ENCODE measurements around the gene MCUR1.
A peak's percentile ranks its signal among the peaks of the same experiment; 100 is the strongest.
"Not testable (repeated sequence)": the region's sequence is repeated elsewhere in the genome, so short reads cannot be mapped to it uniquely, and the experiment has no call there.

Gene MCUR1, protein sequence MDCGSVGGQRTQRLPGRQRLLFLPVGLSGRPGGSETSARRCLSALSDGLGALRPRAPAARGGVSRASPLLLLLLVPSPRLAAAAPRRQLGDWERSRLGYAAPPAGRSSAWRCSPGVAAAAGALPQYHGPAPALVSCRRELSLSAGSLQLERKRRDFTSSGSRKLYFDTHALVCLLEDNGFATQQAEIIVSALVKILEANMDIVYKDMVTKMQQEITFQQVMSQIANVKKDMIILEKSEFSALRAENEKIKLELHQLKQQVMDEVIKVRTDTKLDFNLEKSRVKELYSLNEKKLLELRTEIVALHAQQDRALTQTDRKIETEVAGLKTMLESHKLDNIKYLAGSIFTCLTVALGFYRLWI

GRCh38 chr6:13814176-13814937 is at the start of gene MCUR1:
Gene MCUR1 (minus strand): TSS chr6:13814557. CDS start chr6:13814429, 128 bp downstream.
- Histone ChIP-seq H3K27ac (ENCODE audit: low read depth, low read length) (peak within 1 kb of the TSS; percentile 88), H3K4me1 (ENCODE audit: control insufficient read depth, insufficient read depth, low read length) (peaks cover 14% of the 10 kb centered on the region), H3K9ac (ENCODE audit: low read length) (peak within 1 kb of the TSS; percentile 72), H3K4me3 (ENCODE audit: low read length) (peak within 1 kb of the TSS; percentile 75), H3K27me3 (ENCODE audit: control insufficient read depth, insufficient read depth, low read length) (no peaks in the 10 kb centered on the region), H3K36me3 (ENCODE audit: control insufficient read depth, insufficient read depth, low read length) (no peaks in the 10 kb centered on the region)

GRCh38 chr6:13863699-13864155 is 49.4 kb upstream of the MCUR1 start:
- no peaks in the 10 kb centered on the region for H3K36me3 ChIP-seq (ENCODE audit: control insufficient read depth, insufficient read depth, low read length)
- H3K9ac ChIP-seq (ENCODE audit: low read length): no peak overlapping the region
- no peaks in the 10 kb centered on the region for H3K4me1 ChIP-seq (ENCODE audit: control insufficient read depth, insufficient read depth, low read length)
- peaks cover 10% of the 10 kb centered on the region for H3K27me3 ChIP-seq (ENCODE audit: control insufficient read depth, insufficient read depth, low read length)
- H3K27ac ChIP-seq (ENCODE audit: low read depth, low read length): no peak overlapping the region
- no peak overlapping the region for H3K4me3 ChIP-seq (ENCODE audit: low read length)

- H3K27ac ChIP-seq (ENCODE audit: low read depth, low read length); H3K36me3 ChIP-seq (ENCODE audit: control insufficient read depth, insufficient read depth, low read length); H3K4me3 ChIP-seq (ENCODE audit: low read length); H3K9ac ChIP-seq (ENCODE audit: low read length); H3K4me1 ChIP-seq (ENCODE audit: control insufficient read depth, insufficient read depth, low read length): not testable (repeated sequence)
- H3K27me3 ChIP-seq (ENCODE audit: control insufficient read depth, insufficient read depth, low read length): peaks cover 10% of the 10 kb centered on the region
These were observed 46.3 kb upstream of the MCUR1 start for GRCh38 chr6:13860556-13861185.

- no peak overlapping the region for H3K27ac ChIP-seq (ENCODE audit: low read depth, low read length)
- H3K27me3 ChIP-seq (ENCODE audit: control insufficient read depth, insufficient read depth, low read length): peaks cover 10% of the 10 kb centered on the region
- peak overlapping the region; percentile 41 for H3K4me3 ChIP-seq (ENCODE audit: low read length)
- no peak overlapping the region for H3K9ac ChIP-seq (ENCODE audit: low read length)
- H3K4me1 ChIP-seq (ENCODE audit: control insufficient read depth, insufficient read depth, low read length): no peaks in the 10 kb centered on the region
- no peaks in the 10 kb centered on the region for H3K36me3 ChIP-seq (ENCODE audit: control insufficient read depth, insufficient read depth, low read length)
These were observed 45.7 kb upstream of the MCUR1 start for GRCh38 chr6:13859871-13860555.

GRCh38 chr6:13854716-13855250 is 40.4 kb upstream of the MCUR1 start:
- Histone ChIP-seq H3K4me1 (ENCODE audit: control insufficient read depth, insufficient read depth, low read length) (no peaks in the 10 kb centered on the region), H3K27ac (ENCODE audit: low read depth, low read length) (no peak overlapping the region)

DNA sequence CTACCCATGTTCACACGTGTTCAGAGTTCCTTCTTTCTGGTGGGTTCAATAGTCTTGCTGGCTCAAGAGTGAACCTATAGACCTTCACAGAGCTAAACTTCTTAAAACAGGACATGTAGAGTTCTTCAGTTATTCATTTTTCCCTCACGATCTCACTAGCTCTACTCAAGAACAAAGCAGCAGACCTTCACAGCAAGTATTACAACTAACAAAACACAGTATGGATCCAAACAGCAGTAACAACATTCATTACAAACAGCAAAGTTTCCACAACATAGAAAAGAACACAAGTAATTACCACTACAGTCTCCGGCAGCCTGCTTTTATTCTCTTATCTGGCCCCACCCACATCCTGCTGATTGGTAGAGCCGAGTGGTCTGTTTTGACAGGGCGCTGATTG is 39.5 kb upstream of the MCUR1 start:
- Histone ChIP-seq H3K36me3 (ENCODE audit: control insufficient read depth, insufficient read depth, low read length) (no peaks in the 10 kb centered on the region), H3K4me1 (ENCODE audit: control insufficient read depth, insufficient read depth, low read length) (peaks cover 2% of the 10 kb centered on the region), H3K27me3 (ENCODE audit: control insufficient read depth, insufficient read depth, low read length) (no peaks in the 10 kb centered on the region), H3K9ac (ENCODE audit: low read length) (no peak overlapping the region), H3K4me3 (ENCODE audit: low read length) (no peak overlapping the region), H3K27ac (ENCODE audit: low read depth, low read length) (no peak overlapping the region)

More at GRCh38 chr6:13854716-13855250, 40.4 kb upstream of the MCUR1 start:
- H3K27me3 ChIP-seq (ENCODE audit: control insufficient read depth, insufficient read depth, low read length): peaks cover 3% of the 10 kb centered on the region
- H3K9ac ChIP-seq (ENCODE audit: low read length): no peak overlapping the region
- no peak overlapping the region for H3K4me3 ChIP-seq (ENCODE audit: low read length)
- no peaks in the 10 kb centered on the region for H3K36me3 ChIP-seq (ENCODE audit: control insufficient read depth, insufficient read depth, low read length)

DNA sequence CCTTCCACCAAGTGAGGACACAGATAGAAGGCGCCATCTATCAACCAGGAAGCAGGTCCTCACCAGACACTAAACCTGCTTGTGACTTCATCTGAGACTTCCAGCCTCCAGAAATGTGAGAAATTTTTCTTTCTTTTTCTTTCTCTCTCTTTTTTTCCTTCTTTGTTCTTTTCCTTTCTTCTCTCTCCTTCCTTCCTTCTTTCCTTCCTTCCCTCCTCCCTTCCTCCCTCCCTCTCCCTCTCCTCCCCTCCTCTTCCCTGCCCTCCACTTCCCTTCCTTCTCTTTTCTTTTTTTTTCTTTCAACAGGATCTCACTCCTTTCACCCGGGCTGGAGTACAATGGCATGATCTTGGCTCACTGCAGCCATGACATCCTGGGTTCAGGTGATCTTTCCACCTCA is 37.4 kb upstream of the MCUR1 start:
- H3K36me3 ChIP-seq (ENCODE audit: control insufficient read depth, insufficient read depth, low read length): no peaks in the 10 kb centered on the region
- H3K4me1 ChIP-seq (ENCODE audit: control insufficient read depth, insufficient read depth, low read length): peaks cover 6% of the 10 kb centered on the region
- H3K27ac ChIP-seq (ENCODE audit: low read depth, low read length): no peak overlapping the region
- H3K4me3 ChIP-seq (ENCODE audit: low read length): no peak overlapping the region
- H3K27me3 ChIP-seq (ENCODE audit: control insufficient read depth, insufficient read depth, low read length): no peaks in the 10 kb centered on the region
- H3K9ac ChIP-seq (ENCODE audit: low read length): no peak overlapping the region

- no peak overlapping the region for H3K27ac ChIP-seq (ENCODE audit: low read depth, low read length)
- H3K27me3 ChIP-seq (ENCODE audit: control insufficient read depth, insufficient read depth, low read length): no peaks in the 10 kb centered on the region
- no peak overlapping the region for H3K9ac ChIP-seq (ENCODE audit: low read length)
- no peaks in the 10 kb centered on the region for H3K36me3 ChIP-seq (ENCODE audit: control insufficient read depth, insufficient read depth, low read length)
- no peak overlapping the region for H3K4me3 ChIP-seq (ENCODE audit: low read length)
- peaks cover 6% of the 10 kb centered on the region for H3K4me1 ChIP-seq (ENCODE audit: control insufficient read depth, insufficient read depth, low read length)
These were observed 37.0 kb upstream of the MCUR1 start for GRCh38 chr6:13851330-13851729.

- not testable (repeated sequence) for H3K27me3 ChIP-seq (ENCODE audit: control insufficient read depth, insufficient read depth, low read length); H3K4me1 ChIP-seq (ENCODE audit: control insufficient read depth, insufficient read depth, low read length); H3K9ac ChIP-seq (ENCODE audit: low read length); H3K27ac ChIP-seq (ENCODE audit: low read depth, low read length); H3K36me3 ChIP-seq (ENCODE audit: control insufficient read depth, insufficient read depth, low read length); H3K4me3 ChIP-seq (ENCODE audit: low read length)
These were observed 36.3 kb upstream of the MCUR1 start for GRCh38 chr6:13850690-13851089.

DNA sequence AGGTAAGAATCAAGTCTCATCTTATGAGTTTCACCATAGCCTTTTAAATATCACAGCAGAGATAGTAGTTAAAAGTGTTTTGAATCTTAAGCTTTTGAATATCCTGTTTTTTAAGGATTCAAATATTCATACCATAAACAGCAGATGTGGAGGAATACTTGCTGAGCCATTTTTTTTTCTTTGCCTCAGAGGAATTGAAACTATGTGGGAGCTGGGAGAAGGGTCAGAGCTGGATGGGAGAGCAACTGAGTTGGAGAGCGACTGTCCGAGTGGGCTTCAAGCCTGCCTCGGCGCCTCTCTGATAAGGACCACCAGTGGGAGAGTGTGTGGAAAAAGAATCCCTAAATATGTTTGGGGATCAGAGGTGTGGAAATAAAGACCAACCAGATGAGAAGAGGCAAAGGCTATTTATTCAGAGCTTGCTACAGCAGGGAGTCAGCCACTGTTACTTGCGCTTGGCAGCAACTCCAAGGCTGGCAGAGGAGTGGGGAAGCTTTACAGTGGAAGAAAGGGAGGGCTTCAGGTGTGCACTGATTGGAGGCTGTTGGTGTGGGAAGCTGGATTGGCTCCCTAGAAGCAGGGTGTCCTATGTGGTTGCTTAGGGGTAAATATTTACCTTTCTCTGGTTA is 34.3 kb upstream of the MCUR1 start:
- H3K27ac ChIP-seq (ENCODE audit: low read depth, low read length): no peak overlapping the region
- peaks cover 6% of the 10 kb centered on the region for H3K4me1 ChIP-seq (ENCODE audit: control insufficient read depth, insufficient read depth, low read length)
- H3K27me3 ChIP-seq (ENCODE audit: control insufficient read depth, insufficient read depth, low read length): no peaks in the 10 kb centered on the region
- H3K4me3 ChIP-seq (ENCODE audit: low read length): no peak overlapping the region
- H3K9ac ChIP-seq (ENCODE audit: low read length): no peak overlapping the region
- no peaks in the 10 kb centered on the region for H3K36me3 ChIP-seq (ENCODE audit: control insufficient read depth, insufficient read depth, low read length)

- no peak overlapping the region for H3K9ac ChIP-seq (ENCODE audit: low read length)
- H3K4me1 ChIP-seq (ENCODE audit: control insufficient read depth, insufficient read depth, low read length): peaks cover 6% of the 10 kb centered on the region
- H3K36me3 ChIP-seq (ENCODE audit: control insufficient read depth, insufficient read depth, low read length): no peaks in the 10 kb centered on the region
- no peak overlapping the region for H3K27ac ChIP-seq (ENCODE audit: low read depth, low read length)
- H3K27me3 ChIP-seq (ENCODE audit: control insufficient read depth, insufficient read depth, low read length): no peaks in the 10 kb centered on the region
- H3K4me3 ChIP-seq (ENCODE audit: low read length): no peak overlapping the region
These were observed 33.1 kb upstream of the MCUR1 start for GRCh38 chr6:13847326-13848050.

Measured in rectal smooth muscle tissue (tissue), 1 donor.